Stimulated activated CD8-positive, alpha-beta memory T cell treated with anti-CD3 and anti-CD28 coated beads, Interleukin-12 subunit alpha, Interleukin-12 subunit beta, amount 100 ng/mL, for 1 hour (primary cell): ENCODE results near the gene LAMB4.

Experiments
- DNase-seq: peaks from one replicate; pipeline ENCODE4 v3.0.0-alpha.2; 2020; ENCODE audit warnings: low read depth

LAMB4 gene

DNA sequence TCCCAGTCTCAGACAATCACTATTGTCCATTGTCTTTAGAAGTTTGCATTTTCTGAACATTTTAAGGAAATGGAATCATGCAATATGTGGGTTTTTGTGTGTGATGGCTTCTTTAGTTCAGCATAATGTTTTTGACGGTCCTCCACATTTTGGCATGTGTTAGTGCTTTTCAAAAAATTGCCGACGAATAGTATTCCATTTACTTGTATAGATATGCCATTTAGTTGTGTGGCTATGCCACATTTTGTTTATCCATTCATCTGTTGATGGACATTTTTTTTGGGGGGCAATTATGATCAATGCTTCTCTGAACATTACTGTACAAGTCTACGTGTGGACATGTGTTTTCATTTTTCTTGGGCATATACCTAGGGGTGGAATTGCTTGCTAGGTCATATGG lies 12.0 kb upstream of the LAMB4 start:
- no peak for DNase-seq

DNA sequence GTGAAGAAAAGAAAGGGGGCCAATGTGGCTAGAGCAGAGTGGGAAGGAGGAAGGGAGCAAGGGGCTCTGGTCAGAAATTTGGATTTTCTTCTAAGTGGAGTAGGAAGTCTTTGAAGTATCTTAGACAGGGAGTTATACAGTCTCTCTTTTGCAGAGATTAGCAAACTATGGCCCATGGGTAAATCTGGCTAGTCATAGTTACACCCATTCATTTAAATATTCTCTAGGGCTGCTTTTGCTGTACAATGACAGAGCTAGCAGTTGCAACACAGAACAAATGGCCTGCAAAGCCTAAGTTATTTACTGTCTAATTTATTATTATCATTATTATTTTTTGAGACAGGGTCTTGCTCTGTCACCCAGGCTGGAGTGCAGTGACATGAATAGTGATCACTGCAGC lies 10.5 kb upstream of the LAMB4 start:
- no peak for DNase-seq

DNA sequence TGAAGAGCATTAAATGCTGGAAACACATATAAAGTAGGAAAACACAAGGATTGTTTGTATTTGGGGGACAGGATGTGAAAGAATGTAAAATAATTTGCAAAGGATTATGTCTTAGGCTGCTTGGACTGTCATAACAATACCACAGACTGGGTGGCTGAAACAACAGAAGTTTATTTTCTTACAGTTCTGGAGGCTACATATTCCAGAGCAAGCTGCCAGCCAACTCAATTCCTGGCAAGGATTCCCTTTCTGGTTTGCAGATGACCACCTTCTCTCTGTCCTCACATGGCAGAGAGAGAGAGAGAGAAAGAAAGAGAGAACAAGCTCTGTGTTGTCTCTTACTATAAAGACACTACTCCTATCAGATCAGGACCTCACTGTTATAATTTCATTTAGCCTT lies 8.8 kb upstream of the LAMB4 start:
- DNase-seq, result no peak

DNA sequence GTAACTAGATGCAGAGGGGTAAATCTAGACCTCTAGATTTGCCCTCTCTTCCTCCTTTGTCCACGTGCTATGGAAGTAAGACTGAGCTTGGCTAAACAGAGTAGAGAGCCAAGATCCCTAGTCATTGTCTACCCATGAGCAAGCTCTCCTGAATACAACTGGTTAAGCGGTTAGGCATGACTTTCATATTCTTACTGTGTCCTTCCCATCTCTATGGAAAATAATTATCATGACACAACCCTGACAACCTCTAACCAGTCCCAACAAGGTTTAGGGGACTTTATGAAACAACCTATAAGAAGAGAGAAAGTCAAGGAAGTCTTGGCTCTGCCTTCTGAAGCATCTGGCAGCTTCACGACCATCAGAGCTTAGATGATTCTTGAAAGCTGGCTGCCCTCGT lies 7.8 kb upstream of the LAMB4 start:
- DNase-seq, result no peak

DNA sequence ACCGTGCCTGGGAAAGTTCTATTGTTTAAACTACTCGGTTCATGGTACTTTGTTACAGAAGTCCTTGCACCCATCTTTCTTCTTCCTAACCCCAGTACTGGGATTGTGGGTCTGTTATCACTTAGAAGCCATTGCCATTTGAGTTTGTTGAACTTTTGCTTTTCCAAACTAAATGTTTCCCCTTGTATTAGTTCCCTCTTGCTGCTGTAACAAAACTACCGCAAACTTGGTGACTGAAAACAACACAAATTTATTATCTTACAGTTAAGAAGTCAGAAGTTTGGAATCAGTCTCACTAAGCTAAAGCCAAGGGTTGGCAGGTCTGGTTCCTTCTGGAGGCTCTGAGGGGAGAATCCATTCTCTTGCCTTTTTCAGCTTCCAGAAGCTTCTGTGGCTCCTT lies 6.9 kb upstream of the LAMB4 start:
- DNase-seq, result no peak

DNA sequence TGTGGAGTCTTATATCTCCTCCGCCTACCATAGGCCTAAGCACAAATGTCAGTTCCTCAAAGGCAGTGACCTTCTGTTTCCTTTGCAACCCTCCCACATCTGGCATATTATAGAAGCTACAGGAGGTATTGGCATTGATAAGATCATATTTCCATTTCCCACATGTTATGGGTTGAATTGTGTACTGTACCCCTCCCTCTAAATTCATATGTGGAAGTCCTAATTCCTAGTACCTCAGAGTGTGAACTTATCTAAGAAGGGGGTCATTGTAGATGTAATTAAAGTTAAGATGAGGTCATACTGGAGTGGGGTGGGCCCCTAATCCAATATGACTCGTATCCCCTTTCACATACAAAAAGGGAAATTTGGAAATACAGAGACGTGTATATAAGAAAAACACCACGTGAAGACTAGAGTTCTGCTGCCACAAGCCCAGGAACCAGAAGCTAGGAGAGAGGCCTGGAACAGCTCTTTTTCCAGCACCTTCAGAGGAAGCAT lies 6.1 kb upstream of the LAMB4 start:
- DNase-seq, result no peak

DNA sequence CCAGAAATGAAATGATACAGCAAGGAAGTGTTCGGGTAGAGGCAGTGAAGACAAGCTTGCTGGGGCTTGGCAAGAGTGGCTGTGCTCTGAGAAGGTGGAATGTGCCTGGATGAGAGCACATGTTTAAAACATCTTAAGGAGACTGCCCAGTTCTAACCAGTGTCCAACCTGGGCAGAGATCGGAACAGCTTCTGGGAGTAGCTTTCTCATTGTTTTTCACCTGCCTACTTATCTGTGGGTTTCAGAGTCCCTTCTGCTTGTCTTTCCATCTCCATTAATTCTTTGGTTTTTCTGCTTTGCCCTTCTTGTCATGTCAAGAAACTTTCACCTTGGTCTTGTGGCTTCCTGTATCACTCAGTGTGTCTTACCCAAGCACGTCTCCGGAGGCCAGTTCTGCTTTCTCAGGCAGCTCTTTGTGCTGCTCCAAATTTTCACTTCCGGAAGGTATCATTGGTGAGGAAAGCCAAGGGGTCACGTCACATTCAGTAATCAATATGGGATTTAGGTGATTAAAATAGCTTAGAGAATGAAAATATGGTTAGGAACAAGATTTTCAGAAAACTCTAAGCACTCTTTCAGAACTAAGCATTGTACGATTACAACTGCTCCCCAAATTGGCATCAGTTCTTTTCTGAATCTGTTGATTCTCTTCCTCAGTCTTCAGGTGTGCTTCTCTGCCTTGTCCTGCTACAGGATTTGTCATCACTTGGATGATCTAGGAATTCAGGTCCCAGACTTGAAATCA lies 5.5 kb upstream of the LAMB4 start:
- no peak for DNase-seq

DNA sequence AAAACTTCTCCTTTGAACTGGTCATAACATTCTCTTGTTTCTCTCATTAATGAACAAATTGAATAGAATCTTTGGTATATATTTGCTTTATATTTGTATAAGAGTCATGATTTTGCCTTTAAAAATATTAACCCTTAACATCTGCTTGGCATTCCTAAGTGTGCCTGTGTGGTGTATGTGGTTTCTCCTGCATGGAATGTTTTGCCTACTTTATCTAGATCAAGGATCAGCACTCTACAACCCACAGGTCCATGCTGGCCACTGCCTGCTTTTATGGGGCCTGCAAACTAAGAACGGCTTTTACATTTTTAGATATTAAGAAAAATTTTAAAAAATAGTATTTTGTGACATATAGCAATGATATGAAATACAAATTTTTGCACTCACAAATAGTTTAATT lies 4.3 kb upstream of the LAMB4 start:
- no peak for DNase-seq

DNA sequence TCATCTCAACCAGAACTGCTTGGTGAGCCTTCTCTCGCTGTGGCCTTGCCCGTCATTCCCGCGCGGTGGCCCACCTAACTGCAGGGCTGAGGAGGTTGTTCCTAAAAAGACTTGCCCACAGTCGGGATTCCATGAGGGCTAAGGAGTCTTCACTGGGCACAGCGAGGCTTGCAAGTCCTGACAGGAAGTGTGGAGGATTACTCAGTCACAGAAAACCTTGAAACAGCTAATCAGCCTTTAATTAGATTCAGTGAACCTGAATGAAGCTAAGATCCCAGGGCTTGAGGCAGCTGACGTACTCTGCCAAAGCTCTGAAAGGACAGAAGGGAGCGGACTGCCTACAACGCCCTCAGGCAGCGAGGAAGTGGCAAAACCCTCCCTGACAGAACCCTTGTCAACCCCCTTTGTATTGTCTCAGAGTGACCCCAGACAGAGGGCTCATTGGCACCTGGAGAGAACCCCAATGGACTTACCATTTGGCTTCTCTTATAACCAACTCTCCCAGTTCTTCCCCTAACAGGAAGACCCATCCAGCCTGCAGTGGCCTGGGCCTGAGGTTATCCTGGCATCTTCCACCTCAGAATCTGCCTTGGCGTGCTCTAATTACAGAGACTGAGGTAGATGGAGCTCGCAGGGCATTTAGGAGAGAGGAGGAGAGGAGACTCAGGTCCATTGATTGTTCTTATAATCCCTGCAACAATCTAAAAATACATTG lies 2.5 kb upstream of the LAMB4 start:
- DNase-seq, result no peak

DNA sequence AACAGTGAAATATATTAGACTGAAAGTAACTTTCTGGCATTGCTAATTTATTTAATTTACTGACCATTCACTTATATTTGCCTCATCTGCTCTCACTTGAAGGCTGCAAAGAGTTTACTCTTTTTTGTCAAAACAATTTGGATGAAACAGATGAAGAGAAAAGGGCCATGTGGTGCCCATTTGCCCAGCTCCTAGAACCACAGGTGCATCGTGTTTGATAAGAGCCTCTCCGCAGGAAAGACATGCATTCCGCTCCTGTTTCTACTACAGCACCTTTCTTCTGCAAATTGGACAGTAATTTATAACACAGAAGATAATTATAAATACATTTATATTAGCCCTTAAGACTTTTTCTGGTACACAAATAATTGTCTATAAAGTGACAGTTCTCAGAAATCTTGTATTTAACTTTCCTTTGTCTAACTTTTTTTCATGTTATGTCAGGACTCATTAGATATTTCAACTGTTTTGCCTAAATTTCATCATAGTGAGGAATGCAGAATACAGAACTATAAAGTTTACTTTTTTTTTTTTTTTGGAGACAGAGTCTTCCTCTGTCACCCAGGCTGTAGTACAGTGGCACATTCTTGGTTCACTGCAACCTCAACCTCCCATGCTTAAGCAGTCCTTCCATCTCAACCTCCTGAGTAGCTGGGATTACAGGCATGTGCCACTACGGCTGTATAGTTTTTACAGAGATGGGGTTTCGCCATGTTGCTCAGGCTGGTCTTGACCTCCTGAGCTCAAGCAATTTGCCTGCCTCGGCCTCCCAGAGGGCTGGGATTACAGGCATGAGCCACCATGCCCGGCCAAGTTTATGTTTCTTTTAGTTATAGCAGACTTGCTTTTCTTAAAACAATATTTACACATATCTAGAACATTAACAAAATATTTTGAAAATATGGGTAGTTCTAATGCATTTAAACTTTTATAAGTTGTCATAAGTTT lies 869 bp downstream of the LAMB4 start:
- no peak for DNase-seq

DNA sequence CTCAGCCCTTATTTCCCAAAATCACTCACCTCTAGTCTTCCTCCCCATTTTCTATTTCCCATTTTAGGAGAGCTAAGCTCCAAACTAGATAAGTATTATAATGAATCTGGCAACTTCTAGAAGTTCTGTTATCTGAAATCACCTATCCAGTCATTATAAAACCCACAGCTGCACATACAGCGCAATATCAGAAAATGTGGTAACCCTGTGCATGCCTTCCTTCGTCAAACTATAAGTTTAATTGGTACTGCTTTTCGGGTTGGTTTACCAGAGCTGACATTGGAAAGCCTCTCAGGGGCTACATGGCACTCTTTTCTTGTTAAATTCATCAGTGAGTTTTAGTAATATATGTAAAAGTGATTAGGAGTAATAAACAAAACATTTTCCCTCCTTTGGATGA lies 1.6 kb downstream of the LAMB4 start:
- no peak for DNase-seq

DNA sequence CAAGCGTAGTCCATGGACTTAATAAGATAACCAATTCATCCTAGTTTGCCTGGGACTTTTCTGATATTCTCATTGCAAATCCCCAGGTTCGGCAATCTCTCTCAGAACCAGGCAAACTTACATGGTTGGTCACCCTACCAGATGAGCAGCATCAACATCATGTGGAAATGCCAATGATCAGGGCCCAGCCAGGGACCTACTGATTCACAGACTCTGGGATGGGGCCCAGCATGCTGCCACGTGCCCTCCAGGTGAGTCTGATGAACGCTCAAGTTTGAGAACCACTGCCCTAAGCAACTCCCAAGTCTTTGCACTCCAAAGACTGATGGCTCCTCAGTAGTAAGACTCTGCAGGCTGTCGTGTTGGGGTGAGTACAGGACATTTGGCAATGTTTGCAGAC lies 2.7 kb downstream of the LAMB4 start:
- DNase-seq, result no peak

DNA sequence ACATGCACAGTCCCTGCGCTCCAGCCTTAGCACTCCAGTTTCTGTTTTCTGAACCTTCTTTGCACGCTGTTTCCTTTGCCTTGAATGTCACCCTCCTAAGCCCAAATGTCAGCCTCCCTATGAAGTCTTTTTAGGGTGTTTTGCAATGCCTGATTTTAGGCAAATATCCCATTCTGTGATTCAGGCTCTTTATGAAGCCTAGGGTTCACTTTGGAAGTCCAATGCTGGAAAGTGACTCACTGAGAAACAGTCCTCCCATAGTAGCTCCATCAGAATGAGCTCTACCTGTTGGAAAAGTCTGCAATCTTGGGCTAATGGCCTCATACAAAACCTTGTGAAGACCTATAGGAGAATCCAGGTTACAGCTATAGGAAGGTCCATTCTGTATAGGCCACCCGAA lies 5.3 kb downstream of the LAMB4 start:
- DNase-seq, result no peak

DNA sequence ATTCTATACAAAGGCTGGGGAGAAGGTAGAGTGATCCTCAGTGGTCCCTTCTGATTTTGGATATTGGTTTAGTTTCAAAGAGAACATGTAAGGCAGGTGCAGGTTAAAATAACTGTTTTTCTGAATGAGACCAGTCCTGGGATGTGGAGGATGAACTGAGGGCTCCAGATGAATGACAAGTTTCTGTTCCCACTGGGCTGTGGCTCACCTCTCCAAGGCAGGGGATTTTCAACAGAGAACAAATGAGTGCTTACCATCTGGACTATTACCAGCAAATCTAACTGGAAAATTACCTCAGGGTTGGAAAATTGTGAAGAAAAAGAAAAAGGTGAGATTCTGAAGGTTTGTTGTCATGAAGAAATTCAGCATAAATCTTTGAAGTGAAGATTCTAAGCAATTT lies 8.0 kb downstream of the LAMB4 start:
- no peak for DNase-seq

DNA sequence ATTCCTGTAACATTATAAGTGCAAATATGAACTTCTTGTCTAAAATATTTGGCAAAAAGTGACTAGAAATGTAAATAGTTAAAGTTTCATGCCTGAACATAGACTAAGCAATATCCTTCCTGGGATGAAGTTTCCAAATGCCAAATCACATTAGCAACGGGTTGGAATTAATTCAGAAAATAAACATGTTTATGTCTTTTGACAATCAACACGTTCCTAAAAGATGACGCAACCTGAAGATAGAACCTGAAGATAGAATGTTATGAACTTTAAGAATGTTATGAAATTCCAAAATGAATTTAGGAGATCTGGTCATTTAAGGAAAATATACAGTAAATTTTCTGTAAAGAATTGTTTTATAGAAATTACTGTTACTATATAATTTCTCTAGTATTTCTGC lies 9.2 kb downstream of the LAMB4 start:
- DNase-seq, result no peak

DNA sequence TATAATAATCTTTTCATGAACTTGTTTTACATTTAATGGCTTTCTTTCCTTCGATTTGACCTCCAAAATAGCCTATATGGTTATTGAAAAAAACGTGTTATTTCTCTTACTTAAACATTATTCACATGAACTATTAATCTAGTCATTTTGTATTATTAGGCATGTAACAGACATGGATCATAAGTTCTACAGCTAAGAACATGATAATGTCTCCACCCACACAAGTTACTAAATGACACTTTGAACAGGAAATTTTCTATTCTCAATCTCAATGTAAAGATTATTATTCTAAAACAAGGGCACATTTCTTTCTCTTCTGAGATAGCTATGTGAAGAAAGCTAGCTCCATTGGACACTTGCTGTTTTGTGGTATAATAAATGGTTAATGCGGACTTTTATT lies 10.0 kb downstream of the LAMB4 start:
- no peak for DNase-seq

DNA sequence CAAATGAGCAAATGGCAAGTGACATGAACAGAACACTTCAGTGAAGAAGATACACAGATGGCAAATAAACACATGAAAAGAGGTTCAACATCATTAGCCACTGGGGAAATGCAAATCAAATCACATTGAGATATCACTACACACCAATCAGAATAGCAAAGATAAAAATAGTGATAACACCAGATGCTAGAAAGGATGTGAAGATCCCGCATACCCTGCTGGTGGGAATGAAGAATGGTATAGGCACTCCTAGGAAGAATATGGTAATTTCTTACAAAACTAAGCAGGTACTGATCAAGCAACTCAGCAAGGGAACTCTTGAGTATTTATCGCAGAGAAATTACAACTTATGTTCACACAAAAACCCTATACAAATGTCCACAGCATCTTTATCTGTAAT lies 11.2 kb downstream of the LAMB4 start:
- DNase-seq, result no peak

DNA sequence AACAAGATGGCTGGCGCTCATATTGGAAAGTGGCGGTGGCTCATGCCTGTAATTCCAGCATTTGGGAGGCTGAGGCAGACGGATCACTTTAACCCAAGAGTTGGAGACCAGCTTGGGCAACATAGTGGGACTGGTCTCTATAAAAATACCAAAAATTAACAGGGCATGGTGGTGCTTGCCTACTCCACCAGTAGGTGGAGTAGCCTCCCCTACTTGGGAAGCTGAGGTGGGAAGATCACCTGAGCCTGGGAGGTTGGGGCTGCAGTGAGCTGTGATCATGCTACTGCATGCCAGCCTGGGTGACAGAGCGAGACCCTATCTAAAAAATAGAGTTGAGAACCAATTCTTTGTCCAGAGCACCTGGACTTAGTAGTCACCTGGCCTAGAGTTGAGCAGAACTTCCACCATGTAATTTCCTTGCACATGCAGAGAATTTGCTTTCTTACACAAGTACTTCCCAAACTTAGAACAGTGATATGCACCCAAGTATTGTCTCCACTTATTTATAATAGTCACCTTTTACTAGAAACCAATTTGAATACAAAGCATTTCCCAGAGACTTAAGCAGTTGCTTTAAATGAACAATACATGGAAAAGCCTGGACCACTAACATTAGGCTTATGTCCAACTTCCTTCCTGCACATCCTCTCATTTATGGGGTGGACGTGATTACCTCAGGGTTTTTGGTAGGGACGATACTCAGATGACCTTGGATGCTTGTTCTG lies 15.9 kb downstream of the LAMB4 start:
- no peak for DNase-seq

DNA sequence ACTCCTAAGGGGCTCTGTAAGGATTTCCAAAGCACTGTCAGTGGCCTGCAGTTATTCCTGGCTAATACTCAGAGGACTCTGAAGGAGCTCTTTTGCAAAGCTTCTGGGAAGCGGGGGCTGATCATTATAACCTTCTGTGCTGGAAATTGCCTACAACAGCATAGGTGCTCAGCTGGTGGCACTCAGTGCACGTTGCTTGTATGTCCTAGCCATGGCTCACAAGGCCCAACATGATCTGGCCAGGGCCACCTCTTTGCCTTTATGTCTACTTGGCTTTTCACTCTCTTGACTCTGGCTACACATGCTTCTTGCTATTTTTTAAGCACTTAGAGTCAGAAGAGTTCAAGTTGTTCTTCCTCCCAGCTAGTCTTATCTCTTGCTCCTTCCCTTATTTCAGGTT lies 17.5 kb downstream of the LAMB4 start:
- no peak for DNase-seq

DNA sequence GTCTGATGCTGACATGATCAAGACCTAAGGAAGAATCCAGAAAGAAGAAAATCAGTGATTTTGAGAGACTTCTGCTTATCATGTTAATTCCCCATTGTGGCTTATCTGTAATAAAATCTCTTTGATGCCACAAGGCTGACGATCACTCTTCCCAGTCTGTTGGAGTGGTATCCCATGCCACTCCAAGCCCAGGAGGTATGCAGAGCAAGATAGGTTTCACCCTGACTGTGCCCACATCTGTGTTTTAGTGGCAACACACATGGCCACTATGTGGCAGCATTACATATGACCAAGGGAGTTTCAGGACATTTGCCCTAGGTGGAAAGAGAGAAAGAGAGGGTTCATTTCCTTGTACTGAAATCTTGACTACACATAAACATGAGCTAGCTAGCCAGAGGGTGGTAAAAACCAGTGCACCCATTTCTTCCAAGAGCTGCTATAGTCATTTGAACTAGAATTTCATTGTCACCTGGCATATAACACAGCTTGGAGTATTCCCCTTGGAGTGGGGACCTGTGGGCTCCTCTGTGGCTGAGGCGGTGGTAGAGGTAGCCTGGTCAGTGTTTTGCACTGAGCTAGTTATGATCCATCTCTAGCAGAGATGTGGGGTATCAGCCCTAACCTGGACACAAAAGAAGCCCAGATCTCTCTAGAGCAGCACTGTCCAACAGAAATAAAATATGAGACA lies 20.8 kb downstream of the LAMB4 start:
- DNase-seq, result no peak

DNA sequence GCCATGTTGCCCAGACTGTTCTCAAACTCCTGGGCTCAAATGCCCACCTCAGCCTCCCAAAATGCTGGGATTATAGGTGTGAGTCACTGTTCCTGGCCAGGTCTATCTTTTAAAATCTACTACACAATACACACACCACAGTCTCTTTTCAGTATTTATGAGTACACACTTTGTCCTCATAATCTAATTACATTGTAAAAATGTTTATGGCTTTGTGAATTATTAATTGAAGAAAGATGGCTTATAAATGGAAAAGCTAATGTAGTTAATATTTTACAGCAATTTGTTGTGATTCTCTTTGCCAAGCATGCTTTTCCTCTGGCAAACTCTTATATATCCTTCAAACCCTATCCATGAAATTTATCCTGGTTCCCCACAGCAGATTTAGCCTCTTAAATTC lies 22.0 kb downstream of the LAMB4 start:
- no peak for DNase-seq
